Ammon's horn (tissue), 1 donor: ENCODE measurements around the gene TSPAN9.

ENCODE experiments used
- DNase-seq: peaks from one replicate; pipeline ENCODE4 v3.0.0-alpha.2; 2016; ENCODE audit warnings: low spot score

TSPAN9 gene

DNA sequence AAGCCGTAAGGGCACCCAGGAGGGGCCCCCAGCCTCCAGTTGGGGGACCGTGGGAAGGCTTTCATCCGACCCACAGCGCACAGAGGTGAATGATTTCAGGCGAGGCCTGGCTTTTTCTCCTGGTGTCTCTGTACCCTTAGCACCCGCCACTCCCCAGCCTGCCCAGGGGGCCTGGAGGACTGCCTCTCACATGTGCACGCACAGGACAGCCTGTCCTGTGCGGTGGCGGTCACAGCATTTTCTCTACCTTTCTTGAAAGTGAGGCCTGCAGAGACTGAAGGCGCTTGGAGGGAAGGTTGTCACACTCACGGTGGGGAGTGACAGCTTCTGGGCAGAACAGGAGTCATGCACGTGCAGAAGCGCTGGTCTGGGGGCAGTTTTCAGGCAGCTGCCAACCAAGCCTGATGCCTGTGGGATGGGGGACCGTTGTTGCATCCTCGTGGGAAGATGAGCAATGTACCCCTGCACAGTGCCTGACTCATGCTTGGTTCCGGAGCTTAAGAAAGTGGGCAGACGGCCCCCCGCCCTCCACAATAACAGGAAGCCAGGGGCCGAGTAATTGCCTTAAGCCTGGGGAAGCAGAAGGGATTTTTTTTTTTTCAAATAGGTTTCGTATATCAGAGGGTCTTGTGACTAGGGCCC is 148.1 kb downstream of the TSPAN9 start:
- DNase-seq: no peak

GRCh38 chr12:3225796-3226180 is 148.6 kb downstream of the TSPAN9 start:
- no peak for DNase-seq

DNA sequence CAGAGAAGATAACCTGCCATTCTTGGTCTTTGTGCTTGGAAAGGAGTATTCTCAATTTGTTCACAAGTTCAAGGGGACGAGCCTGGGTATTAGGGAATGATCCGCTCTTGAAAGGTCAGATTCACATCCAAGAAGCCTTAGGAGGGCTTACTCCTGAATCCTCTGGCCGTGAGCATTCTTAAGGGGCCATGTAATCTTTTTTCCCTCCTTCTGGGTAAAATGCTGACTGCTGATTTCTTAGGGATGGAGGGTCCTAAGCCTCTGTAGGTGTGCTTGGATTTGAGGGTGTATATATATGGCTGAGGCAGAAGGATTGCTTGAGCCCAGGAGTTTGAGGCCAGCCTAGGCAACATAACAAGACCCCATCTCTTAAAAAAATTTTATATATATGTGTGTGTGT is 149.1 kb downstream of the TSPAN9 start:
- no peak for DNase-seq

GRCh38 chr12:3227076-3227975 is 150.1 kb downstream of the TSPAN9 start:
- DNase-seq: no peak

- no peak for DNase-seq
These were observed 151.4 kb downstream of the TSPAN9 start for GRCh38 chr12:3228552-3228951.

DNA sequence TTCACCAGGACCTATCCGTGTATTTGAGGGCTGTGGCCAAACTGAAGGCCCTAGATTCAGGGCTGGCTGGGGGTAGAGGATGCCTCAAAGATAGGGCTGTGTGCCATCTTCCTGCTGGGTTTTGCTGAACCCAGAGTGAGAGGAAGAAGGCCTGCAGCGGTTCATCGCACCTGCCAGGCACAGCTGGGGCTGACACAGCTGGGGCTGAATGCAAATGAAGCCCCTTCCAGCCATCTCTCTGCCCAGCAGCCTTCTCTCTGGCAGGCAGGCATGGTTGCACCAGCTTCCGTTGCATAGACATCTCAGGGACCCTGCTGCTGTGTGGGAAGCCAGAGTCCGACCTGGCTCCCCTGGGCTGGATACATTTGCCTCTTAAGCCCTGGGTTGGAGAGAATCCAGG is 152.4 kb downstream of the TSPAN9 start:
- DNase-seq: no peak

- no peak for DNase-seq
These were observed 153.7 kb downstream of the TSPAN9 start for GRCh38 chr12:3230758-3231375.

GRCh38 chr12:3231399-3231876 is 154.3 kb downstream of the TSPAN9 start:
- no peak for DNase-seq

DNA sequence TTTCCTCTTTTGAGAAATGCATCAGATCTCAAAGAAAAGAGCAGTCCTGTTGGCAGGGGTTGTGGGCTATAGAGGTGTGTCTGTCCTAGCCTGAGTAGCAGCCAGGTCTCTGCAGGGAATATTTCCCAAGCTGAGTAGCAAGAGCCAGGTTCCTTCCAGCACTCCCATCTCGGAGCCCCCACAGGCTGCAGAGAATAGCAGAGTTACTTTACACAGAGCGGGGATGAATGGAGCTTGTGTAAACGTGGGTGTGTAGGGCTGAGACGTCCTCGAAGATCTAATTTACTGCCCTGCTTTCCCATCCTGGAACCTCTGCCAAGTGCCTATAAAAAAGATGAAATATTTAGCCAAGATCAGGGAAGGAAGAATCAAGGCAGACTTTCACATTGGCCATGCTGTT is 156.6 kb downstream of the TSPAN9 start:
- no peak for DNase-seq

- DNase-seq: no peak
These were observed 159.4 kb downstream of the TSPAN9 start for GRCh38 chr12:3236345-3237187.

DNA sequence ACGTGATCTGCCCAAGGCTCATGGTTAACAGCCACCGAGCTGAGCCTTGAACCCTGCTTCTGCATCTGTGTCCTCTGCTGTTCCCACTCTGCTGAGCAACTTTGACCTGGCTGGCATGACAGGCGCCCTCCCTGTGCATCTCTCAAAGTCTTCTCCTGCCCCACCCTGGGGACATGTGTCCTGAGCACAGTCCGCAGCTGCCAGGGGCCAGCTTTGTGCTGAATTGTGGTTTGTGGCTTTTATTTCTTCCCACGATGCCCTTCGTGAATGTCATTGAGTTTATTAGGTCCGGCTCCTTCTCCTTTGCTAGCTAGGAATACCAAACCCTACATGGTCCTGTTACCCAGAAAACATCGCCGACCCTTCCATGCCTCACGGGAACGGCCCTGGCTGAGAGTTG is 161.0 kb downstream of the TSPAN9 start:
- no peak for DNase-seq

- DNase-seq: no peak
These were observed 164.4 kb downstream of the TSPAN9 start for GRCh38 chr12:3241621-3242020.

DNA sequence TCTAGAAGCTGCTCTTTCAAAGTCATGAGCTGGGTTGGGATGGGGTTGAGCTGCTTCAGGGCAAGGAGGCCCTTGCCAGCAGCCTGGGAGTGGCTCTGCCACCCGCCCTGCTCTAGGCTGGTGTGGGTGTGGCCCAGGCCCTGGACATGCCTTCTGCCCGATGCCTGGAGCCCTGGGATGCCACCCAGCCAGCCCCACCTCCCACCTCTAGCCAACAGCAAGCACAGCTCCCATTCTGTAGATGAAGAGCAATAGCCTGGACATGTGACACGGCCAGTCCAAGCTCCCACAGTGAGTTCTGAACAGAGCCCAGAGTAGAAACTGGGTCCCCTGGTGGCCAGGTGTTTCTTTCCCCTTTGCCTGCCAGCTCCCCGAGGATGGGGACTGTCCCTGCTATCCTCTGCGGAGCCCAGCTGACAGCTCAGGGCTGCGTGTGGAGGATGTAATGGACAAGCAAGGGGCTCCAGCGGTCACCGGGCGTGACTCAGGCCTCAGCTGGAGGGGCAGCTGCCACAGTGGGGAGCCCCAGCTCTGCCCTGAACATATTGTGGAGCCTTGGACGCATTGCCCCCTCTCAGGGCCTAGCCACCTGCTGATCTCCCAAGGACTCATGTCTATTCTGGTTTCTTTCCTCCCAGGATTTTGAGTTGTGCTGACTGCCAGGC is 165.2 kb downstream of the TSPAN9 start:
- no peak for DNase-seq

GRCh38 chr12:3243376-3244084 is 166.4 kb downstream of the TSPAN9 start:
- DNase-seq: no peak

DNA sequence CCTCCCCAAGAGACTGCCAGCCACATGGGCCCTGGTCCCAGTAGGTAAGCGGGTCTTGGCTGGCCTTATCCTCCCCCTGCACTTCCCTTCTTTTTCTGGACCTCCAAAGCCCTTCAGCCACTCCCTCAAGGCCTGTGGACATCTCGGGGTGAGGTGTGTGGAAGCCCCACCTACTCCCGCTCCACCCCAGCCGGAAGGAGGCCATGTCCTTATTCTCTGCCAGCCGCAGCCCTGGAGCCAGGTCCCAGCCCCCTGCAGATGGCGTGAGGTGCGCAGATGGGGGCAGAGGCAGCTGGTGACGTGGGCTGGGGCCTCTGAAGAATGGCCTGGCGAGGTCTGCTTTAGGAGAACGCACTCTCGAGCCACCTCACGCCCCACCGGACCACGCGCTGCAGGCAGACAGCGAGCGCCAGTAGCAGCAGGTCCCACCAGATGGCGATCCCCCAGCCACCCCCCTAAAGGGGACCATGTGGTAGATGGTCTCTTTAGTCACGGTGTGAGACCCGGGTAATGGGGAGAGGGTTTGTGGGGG is 167.1 kb downstream of the TSPAN9 start:
- DNase-seq: no peak

GRCh38 chr12:3246253-3246652 is 169.1 kb downstream of the TSPAN9 start:
- DNase-seq: no peak

DNA sequence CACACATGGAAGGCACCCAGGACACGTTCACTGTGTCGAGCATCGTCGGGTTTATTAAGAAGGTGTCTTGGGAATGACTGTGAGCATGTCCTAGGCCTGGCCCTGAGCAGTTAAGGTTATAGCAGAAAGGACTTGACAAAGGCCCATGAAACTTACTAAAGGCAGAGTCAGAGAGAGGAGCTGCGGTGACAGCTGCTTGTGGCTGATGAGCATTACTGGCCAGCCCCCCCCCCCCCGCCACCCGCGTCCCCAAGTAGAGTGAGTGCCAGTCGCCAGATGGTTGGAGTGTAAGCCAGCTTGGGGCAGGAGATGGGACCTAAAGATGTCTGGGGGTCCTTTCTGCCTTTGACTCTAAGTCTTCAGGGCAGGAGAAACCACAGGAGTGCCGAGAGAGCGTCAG is 169.9 kb downstream of the TSPAN9 start:
- no peak for DNase-seq

DNA sequence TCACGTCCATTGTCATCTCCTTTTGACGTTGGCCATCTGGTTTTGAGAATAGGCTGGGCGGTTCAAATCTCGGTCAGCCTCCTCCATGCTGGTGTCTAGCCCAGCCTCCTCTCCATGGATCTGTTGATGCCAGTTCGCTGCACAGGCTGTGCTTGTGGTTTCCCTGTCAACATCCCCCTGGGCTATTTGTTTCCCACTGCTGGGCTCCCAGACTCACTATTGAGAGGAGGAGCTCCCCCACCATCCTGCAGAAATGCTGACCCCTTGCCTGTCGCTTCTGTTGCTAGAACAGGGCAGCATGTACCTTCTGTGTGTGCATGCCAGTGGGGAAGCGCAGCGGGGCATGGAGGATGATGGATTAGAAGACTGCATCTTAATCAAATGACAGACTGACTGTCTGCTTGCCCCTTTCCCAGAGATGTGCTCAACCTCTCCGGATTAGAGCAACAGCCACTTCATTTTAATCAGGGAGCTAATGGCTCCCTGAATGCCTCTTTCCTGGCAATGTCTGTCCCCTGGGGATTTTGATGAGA is 170.5 kb downstream of the TSPAN9 start:
- DNase-seq: no peak

GRCh38 chr12:3249081-3249800 is 172.1 kb downstream of the TSPAN9 start:
- DNase-seq: no peak

GRCh38 chr12:3250034-3250433 is 172.9 kb downstream of the TSPAN9 start:
- DNase-seq: no peak
